ENCODE results near the gene METTL27. TPM values are rescaled to one million over a fixed set of nuclear protein-coding genes. Genes with fewer than 3 reads are reported as not detected.
A peak's percentile ranks its signal among the peaks of the same experiment; 100 is the strongest.
"Not testable (repeated sequence)": the region's sequence is repeated elsewhere in the genome, so short reads cannot be mapped to it uniquely, and the experiment has no call there.

METTL27 gene
- total RNA-seq, 4 donors from 2014 or later = 3.8 to 16.3 (median 9.6) TPM

DNA sequence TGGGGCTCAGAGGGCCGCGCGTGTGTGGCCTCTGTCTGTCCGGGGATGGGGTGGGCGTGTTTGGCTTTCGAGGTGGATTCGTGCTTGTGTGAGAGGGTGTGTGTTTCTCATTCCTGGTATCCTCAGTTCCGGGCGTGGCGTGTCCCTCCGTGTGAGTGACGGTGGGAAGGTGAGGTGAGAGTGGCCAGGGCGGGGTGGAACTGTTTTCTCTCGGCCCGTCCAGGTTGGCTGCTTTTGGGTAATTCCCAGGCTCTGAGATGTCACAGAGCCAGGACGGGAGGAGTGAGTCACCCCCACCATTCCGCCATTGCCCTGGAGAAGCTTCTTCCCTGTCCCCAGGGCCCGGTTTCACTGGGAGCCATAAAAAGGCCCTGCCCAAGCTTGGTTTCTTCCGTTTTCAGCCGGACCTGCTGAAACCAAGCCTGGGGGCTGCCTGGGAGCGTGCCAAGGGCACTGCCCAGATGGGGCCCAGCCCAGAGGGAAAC, 32.8 kb downstream of the METTL27 start:
- 75 to 78% methylated on average over 9 to 21 of the region's 21 CpGs for WGBS, 2 donors
- DNase-seq = peak; percentile 61 to 72

DNA sequence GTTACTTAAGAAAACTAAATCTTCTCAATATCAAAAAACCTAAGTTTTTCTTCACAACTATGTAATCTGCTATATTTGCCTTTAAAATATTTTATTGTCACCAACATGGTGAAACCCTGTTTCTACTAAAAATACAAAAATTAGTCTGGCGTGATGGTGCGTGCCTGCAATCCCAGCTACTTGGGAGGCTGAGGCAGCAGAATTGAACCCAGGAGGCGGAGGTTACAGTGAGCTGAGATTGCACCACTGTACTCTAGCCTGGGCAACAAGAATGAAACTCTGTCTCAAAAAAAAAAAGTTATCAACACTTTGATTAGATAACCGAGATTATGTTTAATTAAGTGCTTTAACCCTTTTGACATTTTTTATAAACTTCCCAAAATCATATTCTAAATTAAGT, 39.9 kb downstream of the METTL27 start:
- Histone ChIP-seq H3K4me1 (no peaks in the 10 kb centered on the region), H3K27me3 (no peaks in the 10 kb centered on the region), H3K4me3 (replicated peaks in 1 of 3) (no peak overlapping the region), H3K36me3 (no peaks in the 10 kb centered on the region), H3K9me3 (no peaks in the 10 kb centered on the region), H3K27ac (no peak overlapping the region)
- no peak for DNase-seq
- WGBS, 2 donors = 86 to 92% methylated on average over 4 of the region's 4 CpGs
- intact Hi-C loops (cut with DNase I) = no loop called here
- TF ChIP-seq, protein P1, sequence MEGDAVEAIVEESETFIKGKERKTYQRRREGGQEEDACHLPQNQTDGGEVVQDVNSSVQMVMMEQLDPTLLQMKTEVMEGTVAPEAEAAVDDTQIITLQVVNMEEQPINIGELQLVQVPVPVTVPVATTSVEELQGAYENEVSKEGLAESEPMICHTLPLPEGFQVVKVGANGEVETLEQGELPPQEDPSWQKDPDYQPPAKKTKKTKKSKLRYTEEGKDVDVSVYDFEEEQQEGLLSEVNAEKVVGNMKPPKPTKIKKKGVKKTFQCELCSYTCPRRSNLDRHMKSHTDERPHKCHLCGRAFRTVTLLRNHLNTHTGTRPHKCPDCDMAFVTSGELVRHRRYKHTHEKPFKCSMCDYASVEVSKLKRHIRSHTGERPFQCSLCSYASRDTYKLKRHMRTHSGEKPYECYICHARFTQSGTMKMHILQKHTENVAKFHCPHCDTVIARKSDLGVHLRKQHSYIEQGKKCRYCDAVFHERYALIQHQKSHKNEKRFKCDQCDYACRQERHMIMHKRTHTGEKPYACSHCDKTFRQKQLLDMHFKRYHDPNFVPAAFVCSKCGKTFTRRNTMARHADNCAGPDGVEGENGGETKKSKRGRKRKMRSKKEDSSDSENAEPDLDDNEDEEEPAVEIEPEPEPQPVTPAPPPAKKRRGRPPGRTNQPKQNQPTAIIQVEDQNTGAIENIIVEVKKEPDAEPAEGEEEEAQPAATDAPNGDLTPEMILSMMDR (IDR thresholded peaks at IDR 0.05) = no peak
- no peak for TF ChIP-seq POLR2A (IDR thresholded peaks at IDR 0.05)

More for the DNA sequence above, 32.8 kb downstream of the METTL27 start:
- TF ChIP-seq, protein P1 (IDR thresholded peaks at IDR 0.05) = no peak
- peak in 1 of 2 donors; percentile 28 for TF ChIP-seq POLR2A (IDR thresholded peaks at IDR 0.05)
- Histone ChIP-seq H3K4me3 (replicated peaks in 1 of 3) (no peak overlapping the region), H3K9me3 (no peaks in the 10 kb centered on the region), H3K27me3 (no peaks in the 10 kb centered on the region), H3K36me3 (no peaks in the 10 kb centered on the region), H3K4me1 (peaks cover 0 to 12% of the 10 kb centered on the region in 2 donors), H3K27ac (peak overlapping the region in 2 of 3 donors; percentile 58 to 70)
- intact Hi-C loops (cut with DNase I) = no loop called here

DNA sequence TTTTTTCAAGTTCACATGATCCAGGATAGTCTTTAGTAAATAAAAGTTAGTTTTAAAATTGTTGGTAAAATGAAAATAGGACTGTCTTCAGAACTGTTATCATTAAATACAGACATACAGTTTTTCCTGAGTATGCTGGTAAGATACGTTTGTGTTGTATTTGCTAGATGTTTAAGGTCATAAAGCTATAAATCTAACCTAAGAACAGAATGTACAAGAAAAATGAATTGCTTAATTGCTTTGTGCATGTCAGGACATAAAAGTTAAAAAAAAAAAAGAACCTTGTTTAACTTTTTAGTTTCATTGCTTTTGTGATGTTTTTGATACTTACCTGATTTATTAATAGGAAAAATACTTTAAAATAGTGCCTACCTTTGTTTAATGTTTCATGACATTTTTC, 40.7 kb downstream of the METTL27 start:
- Histone ChIP-seq H3K4me3 (replicated peaks in 1 of 3) (no peak overlapping the region), H3K36me3 (no peaks in the 10 kb centered on the region), H3K4me1 (peaks cover 0 to 5% of the 10 kb centered on the region in 2 donors), H3K27me3 (no peaks in the 10 kb centered on the region), H3K9me3 (no peaks in the 10 kb centered on the region), H3K27ac (no peak overlapping the region)
- TF ChIP-seq, protein P1 (IDR thresholded peaks at IDR 0.05) = no peak
- no peak for TF ChIP-seq POLR2A (IDR thresholded peaks at IDR 0.05)
- DNase-seq = no peak
- intact Hi-C loops (cut with DNase I) = no loop called here
- 78 to 85% methylated on average over 1 of the region's 1 CpG for WGBS, 2 donors

DNA sequence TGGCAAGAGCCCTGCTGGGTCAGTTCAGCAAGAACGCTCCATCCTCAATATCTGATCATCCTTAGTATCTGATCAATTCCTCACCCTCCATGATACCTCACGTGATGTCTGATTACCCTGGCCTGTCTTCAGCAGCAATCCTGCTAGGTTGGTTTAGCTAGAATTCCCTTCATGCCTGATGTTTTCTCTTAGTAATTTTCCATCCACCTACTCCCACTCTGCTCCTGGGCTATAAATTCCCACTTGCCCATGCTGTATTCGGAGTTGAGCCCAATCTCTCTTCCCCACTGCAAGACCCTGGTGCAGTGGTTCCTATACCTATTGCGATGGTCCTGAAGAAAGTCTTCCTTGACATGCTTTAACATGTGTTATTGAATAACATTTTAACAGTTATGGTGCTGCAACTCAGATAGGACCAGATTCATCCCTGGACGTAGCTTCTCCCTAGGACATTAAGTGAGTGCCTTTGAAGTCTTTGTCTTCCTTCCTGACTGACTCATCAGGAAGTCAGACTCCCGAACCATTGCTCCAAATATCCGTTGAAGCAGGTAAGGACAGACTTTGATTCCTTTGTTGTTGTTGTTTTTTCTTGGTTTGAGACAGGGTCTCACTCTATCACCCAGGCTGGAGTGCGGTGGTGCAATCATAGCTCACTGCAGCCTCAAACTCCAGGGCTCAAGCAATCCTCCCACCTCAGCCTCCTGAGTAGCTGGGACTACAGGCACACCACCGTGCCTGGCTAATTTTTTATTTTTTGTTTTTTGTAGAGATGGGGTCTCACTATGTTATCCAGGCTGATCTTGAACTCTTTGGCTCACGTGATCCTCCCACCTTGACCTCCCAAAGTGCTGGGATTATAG, 42.8 kb downstream of the METTL27 start:
- Histone ChIP-seq H3K9me3 (no peaks in the 10 kb centered on the region), H3K27ac (no peak overlapping the region), H3K27me3 (no peaks in the 10 kb centered on the region), H3K4me3 (replicated peaks in 1 of 3) (no peak overlapping the region), H3K36me3 (no peaks in the 10 kb centered on the region), H3K4me1 (peaks cover 0 to 5% of the 10 kb centered on the region in 2 donors)
- intact Hi-C loops (cut with DNase I) = no loop called here
- no peak for DNase-seq
- WGBS, 2 donors = 74 to 77% methylated on average over 10 of the region's 10 CpGs
- TF ChIP-seq, protein P1 (IDR thresholded peaks at IDR 0.05) = no peak
- TF ChIP-seq POLR2A (IDR thresholded peaks at IDR 0.05) = no peak

- Histone ChIP-seq H3K4me1 (peaks cover 6 to 26% of the 10 kb centered on the region in 2 donors), H3K27ac (peak overlapping the region in 1 of 3 donors; percentile 14)
- H3K36me3 ChIP-seq; H3K4me3 ChIP-seq (replicated peaks in 1 of 3); intact Hi-C loops (cut with DNase I); H3K27me3 ChIP-seq; DNase-seq; H3K9me3 ChIP-seq: not testable (repeated sequence)
- 96% methylated on average over 8 of the region's 34 CpGs; no CpG with 5 or more reads in 1 of the 2 donors for WGBS, 2 donors
Measured at GRCh38 chr7:73797176-73797575, 45.1 kb downstream of the METTL27 start.

DNA sequence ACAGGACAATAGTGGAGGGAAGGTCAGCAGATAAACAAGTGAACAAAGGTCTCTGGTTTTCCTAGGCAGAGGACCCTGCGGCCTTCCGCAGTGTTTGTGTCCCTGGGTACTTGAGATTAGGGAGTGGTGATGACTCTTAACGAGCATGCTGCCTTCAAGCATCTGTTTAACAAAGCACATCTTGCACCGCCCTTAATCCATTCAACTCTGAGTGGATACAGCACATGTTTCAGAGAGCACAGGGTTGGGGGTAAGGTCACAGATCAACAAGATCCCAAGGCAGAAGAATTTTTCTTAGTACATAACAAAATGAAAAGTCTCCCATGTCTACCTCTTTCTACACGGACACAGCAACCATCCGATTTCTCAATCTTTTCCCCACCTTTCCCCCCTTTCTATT, 45.7 kb downstream of the METTL27 start:
- DNase-seq; H3K27me3 ChIP-seq; H3K36me3 ChIP-seq; H3K9me3 ChIP-seq; H3K4me3 ChIP-seq (replicated peaks in 1 of 3); intact Hi-C loops (cut with DNase I): not testable (repeated sequence)
- peaks cover 6 to 26% of the 10 kb centered on the region in 2 donors for H3K4me1 ChIP-seq
- 33 to 43% methylated on average over 6 of the region's 6 CpGs for WGBS, 2 donors
- peak overlapping the region in 1 of 3 donors; percentile 58 for H3K27ac ChIP-seq

DNA sequence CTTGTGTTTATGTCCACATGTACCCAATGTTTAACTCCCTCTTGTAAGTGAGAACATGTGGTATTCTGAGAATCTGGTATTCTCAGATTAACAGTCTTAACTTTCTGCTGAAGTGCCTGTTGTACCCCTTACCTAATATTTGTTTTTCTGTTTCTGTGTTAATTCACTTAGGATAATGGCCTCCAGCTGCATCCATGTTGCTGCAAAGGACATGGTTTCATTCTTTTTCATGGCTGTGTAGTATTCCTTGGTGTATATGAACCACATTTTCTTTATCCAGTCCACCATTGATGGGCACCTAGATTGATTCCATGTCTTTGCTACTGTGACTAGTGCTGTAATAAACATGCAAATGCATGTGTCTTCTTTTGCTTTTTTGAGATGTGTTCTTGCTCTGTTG, 47.1 kb downstream of the METTL27 start:
- intact Hi-C loops (cut with DNase I); H3K27me3 ChIP-seq; DNase-seq; H3K27ac ChIP-seq; H3K4me3 ChIP-seq (replicated peaks in 1 of 3); H3K9me3 ChIP-seq; H3K36me3 ChIP-seq: not testable (repeated sequence)
- peaks cover 6 to 26% of the 10 kb centered on the region in 2 donors for H3K4me1 ChIP-seq

- H3K27ac ChIP-seq; DNase-seq; H3K36me3 ChIP-seq; intact Hi-C loops (cut with DNase I); H3K4me3 ChIP-seq (replicated peaks in 1 of 3); H3K9me3 ChIP-seq; H3K27me3 ChIP-seq: not testable (repeated sequence)
- H3K4me1 ChIP-seq = peaks cover 6 to 21% of the 10 kb centered on the region in 2 donors
- WGBS, 2 donors = 93% methylated on average over 7 of the region's 7 CpGs
Measured at GRCh38 chr7:73791170-73791690, 51.1 kb downstream of the METTL27 start.

Data from thyroid gland (tissue), 4 donors.